SHP77 treated with DMSO at 0.1 percent for 48 hours (cell line): ENCODE results near the gene GDI2.
A peak's percentile ranks its signal among the peaks of the same experiment; 100 is the strongest.
"Not testable (repeated sequence)": the region's sequence is repeated elsewhere in the genome, so short reads cannot be mapped to it uniquely, and the experiment has no call there.

Experiments used
- DNase-seq: peaks from one replicate; lab custom pipeline; 2025; lab: John Stamatoyannopoulos, UW

GDI2 gene

DNA sequence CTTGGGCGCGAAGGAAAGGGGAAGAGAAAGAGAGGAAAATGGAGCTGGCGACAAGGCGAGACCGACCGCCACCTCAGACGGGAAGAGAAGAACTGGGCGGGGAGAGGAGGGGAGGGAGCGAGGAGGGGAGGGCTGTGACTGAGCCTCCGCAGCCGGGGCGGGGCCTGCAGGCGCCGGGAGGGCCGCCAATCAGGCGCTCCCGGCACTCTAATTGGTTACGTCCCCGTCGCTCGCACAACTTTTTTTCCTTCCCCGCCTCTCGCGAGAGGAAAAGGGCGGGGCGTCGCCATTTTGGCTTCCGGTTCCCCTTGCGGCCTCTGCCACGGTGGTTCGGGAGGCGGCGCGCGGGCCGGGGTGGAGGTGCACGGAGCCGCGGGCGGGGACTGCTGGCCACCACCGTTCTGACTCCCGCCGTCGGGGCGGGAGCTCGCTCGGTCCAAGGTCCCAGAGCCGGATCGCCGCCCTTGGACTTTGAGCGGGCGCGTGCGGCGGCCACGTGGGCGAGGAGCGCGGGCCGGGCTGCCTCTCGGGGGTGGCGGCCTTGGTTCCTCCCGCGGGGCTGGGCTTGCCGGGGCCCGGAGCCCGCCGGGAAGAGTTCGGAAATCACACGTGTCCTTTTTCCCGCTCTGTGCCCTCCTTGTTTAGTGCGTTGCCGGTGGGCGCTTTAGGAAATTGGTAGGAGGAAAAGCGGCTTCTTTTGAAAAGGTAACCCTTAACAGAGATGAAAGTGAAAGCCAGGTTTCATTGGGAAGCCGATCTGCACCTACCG lies at the start of gene GDI2:
Gene GDI2, minus strand, starts transcription at position 94 of the 769 bp plus-strand sequence. CDS start 176 bp downstream, outside the sequence.
- DNase-seq = peak; percentile 75

DNA sequence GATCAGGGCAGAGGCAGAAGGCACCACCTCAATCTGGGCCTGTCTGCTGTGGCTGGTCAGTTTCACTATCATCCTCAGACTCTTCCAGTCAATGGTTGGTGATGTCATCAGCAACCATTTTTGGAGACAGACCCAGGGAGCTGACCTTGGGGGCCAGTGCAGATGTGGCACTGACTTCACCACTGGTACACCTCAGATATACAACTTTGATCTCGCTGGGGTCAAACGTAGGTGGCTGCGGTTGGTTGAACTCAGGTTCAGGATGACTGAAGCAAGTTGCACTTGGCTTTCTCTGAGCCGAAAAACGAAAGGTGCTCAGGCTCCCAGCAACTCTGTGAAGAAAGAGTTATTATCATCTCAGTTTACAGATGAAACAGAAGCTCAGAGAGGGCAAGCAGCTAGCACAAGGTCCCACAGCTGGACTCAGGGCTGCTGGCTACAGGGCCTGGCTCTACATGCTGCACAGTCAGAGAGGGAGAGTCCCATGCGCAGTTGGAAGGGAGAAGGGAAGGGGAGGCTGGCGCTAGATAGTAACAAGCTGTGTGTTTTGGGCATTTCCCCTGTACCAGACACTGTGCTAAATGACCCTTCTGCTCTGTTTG lies 49.2 kb upstream of the GDI2 start:
- DNase-seq = no peak

DNA sequence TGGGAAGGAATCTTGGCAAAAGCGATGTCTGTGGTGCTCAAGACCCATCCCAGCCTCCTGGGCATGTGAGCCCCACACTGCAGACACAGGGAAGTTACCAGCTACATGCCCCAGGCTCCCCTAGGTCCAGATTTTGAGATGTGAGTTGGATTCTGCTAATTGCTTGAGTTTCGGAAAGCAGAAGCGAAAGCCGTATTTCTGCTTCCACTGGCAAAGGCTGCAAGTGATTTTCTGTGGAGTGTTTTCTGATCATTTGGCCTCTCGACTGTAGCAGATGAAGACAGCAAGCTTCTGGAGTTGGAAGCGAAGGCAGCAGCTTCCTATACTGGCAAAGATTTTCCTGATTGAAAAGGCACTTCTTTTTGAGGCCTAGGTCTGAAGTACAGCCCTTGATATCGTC lies 46.8 kb upstream of the GDI2 start:
- no peak for DNase-seq

DNA sequence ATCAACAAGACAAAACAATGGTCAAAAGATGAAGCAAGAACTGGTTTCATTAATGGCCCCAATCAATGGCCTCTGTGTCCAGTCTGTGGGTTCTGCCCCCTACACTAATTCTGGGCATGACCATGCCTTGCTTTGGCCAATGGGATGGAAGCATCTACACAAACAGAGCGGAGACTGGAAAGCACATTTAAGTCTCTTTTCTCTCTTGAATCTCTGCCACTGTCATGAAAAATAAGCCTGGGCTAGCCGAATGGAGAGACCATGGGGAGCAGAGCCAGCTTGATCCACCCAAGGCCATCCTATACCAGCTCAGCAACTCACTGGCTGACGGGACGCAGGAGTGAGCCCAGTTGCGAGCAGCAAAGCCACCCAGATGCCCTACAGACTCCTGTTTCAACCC lies 45.6 kb upstream of the GDI2 start:
- DNase-seq = no peak

DNA sequence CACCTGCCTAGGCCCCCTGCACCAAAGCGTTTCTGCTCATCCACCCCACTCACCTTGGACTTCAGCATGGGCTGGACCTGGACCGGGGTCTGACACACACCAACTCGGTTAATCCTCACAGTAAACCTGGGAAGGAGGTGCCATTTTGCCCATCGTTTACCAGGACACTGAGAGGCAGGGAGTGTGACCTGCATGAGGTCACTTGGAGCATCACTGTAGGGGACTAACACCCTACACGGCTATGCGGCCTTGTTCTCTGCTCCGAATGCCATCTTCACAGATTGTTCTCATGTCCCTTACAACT lies 43.4 kb upstream of the GDI2 start:
- DNase-seq = no peak

- DNase-seq = no peak
Observed at GRCh38 chr10:5855979-5856700, 42.9 kb upstream of the GDI2 start.

- DNase-seq = no peak
Observed at GRCh38 chr10:5854131-5854475, 40.9 kb upstream of the GDI2 start.

GRCh38 chr10:5846667-5847066 lies 33.4 kb upstream of the GDI2 start:
- DNase-seq = not testable (repeated sequence)

GRCh38 chr10:5844345-5845055 lies 31.3 kb upstream of the GDI2 start:
- no peak for DNase-seq

GRCh38 chr10:5843686-5844344 lies 30.6 kb upstream of the GDI2 start:
- DNase-seq = no peak

DNA sequence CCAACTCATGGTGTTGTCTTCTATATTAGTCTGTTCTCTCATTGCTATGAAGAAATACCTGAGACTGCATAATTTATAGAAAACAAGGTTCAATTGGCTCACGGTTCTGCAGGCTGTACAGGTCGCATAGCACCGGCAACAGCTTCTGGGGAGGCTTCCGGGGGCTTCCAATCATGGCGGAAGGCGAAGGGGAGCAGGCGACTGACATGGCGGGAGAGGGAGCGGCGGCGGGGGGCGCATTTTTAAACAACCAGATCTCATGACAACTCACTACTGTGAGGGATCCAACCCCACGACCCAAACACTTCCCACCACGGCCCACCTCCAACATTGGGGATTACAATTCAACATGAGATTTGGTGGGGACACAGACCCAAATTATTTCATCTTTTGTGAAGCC lies 28.7 kb upstream of the GDI2 start:
- DNase-seq = no peak

DNA sequence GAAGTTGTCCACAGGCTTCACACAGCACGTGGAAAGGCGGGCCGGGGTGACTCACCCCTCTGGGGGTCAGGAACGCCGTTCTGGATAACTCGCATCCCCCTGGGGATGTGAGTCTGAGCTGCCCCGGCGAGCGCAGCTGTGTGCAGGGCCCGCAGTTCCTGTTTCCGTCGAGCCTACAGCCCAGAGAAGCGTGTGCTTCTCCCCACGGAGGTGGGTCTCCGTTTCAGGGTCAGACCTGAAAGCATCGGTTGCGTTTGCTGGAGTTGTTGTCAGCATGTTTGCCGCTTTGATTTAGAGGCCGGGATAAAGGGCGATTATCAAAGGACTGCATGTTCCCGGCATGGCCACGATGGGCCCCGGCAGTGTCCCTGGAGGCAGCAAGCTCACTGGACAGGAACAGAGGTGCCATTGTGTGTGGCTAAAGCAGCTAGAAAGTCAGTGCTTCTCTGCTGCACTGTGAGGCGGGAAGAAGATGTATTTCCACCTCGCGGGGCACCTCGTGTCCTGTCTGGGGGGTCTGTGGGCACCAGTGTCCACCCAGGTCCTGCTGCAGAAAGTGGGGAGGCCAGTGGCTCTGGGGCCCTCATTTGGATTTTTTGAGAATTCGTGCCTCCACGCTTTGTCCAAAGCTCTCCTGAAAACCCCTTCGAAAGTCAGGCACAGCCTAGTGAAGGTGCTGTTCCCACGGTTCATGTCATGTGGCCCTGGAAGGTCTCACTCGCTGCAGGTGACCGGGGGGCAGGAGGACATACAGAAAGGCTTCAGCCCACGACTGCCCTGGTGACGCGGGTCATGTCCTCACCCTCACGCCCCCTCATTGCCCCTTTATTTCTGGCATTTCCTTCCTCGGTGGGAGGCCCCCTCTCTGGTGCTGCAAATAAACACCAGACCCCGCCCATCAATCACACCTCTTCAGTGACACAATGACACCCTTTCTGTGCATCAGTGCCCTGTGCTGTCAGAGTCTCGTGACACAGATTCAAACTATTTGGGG lies 27.4 kb upstream of the GDI2 start:
- no peak for DNase-seq

GRCh38 chr10:5836181-5836580 lies 22.9 kb upstream of the GDI2 start:
- not testable (repeated sequence) for DNase-seq

GRCh38 chr10:5835446-5836095 lies 22.3 kb upstream of the GDI2 start:
- DNase-seq = no peak

GRCh38 chr10:5833814-5834213 lies 20.6 kb upstream of the GDI2 start:
- DNase-seq = no peak

DNA sequence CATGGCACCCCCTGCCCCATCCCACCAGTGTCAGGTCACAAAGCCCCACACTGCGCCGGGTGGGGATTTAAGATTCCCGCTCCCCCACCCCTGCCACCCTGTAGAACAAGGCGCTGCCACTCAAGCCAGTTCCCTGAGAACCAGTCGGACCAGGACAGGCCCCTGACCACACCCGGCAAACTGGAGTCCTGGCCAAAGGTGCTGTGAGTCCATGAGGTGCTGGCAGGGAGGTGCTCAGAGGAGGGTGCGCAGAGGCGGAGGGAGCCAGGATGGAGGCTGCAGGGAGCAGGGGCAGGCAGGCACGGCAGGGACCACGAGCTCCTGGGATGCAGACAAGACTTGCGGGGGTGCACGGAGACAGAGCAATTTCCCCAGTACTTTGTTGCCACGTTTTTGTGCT lies 19.7 kb upstream of the GDI2 start:
- DNase-seq = no peak

GRCh38 chr10:5831446-5831782 lies 18.2 kb upstream of the GDI2 start:
- no peak for DNase-seq

DNA sequence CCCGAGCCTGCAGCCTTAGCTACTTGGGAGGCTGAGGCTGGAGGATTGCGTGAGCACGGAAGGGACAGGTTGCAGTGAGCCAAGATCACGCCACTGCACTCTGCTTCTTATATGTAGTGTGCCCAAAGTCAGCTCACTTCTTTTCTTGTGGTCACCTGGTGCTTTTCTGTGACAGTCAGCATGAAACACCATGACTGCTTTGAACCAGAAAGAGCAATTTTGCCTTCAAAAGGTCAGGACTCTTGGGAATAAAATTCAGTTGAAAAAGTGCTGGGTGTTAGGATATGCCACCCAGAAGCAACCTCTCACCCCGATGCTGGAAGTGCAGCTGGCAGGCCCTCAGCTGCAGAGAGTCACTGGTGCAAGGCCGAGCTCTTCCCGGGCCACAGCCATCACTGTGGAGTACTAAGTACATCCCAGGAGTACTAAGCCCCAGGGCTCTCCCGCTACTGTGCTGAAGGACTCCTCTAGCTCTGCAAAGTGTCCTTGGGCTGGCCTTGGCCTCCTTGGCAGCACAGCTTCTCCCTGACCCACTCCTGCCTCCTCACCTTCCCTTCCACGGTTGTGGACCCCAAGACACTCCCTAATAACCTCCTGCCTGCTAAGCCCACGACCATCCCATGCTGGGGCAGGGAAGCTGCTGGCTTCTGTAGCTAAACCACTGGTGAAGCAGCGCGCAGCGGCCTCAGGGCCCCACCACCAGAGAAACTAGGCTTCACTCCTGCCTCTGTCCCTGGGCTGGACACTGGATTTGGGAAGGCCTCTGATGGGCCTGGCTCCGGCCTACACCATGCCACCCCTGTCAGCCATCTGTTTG lies 17.6 kb upstream of the GDI2 start:
- DNase-seq = no peak

DNA sequence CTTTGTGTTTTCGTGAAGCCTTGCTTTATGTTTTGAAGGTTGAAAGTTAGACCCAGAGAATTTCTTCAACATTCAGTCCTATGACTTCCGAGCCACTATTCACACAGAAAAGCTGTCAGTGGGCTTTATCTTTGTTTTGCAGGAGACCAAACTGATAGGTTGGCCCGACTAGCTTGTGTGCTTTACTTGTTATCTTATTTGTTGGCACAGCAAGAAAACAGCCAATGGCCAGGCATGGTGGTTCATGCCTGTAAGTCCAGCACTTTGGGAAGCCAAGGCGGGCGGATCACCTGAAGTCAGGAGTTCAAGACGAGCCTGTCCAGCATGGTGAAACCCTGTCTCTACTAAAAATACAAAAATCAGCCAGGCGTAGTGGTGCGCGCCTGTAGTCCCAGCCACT lies 16.0 kb upstream of the GDI2 start:
- no peak for DNase-seq

GRCh38 chr10:5828725-5829124 lies 15.5 kb upstream of the GDI2 start:
- no peak for DNase-seq
